GM12892 (cell line): Measurements from ENCODE around the gene PRDX5.

Experiments used
- POLR2A ChIP-seq: IDR thresholded peaks from 2 replicates; pipeline ENCODE4 v1.6.1; 2011; ENCODE audit warnings: low read depth, low read length, control low read depth
- POLR2AphosphoS5 ChIP-seq: IDR thresholded peaks from 2 replicates; pipeline ENCODE4 v1.6.1; 2011; ENCODE audit warnings: low read depth, low read length, control low read depth
- TAF1 ChIP-seq: IDR thresholded peaks from 2 replicates; pipeline ENCODE4 v1.6.1; 2011; ENCODE audit warnings: low read depth, mild to moderate bottlenecking, control low read depth, low read length, borderline replicate concordance

- TF ChIP-seq POLR2A (no peak), TAF1 (no peak), POLR2AphosphoS5 (no peak)
Measured at GRCh38 chr11:64291752-64292459, 26.0 kb upstream of the PRDX5 start.
